Keratinocyte (primary cell): ENCODE data around the gene ACTA2.

Experiments
- CTCF ChIP-seq, 3 experiments: IDR thresholded peaks in 1 of 3; conservative IDR thresholded peaks in 1 of 3; optimal IDR thresholded peaks in 1 of 3; 2 replicates in 2 of 3; 3 replicates in 1 of 3; pipeline versions ENCODE3 to v1.5.1; 2011; ENCODE audit warnings: low read length in 3 of 3, mild to moderate bottlenecking in 3 of 3, moderate library complexity in 2 of 3, control low read depth in 1 of 3, inconsistent platforms in 1 of 3; ENCODE audit not compliant: insufficient read depth in 2 of 3; ENCODE audit errors: extremely low read depth in 1 of 3
- EZH2 ChIP-seq: IDR thresholded peaks from one replicate; pipeline ENCODE4 v1.6.1; 2012; ENCODE audit warnings: inconsistent platforms, mild to moderate bottlenecking, low read length, moderate library complexity

GRCh38 chr10:88991899-88992320, 39.3 kb upstream of the ACTA2 start:
- TF ChIP-seq EZH2 (no peak), CTCF (optimal IDR thresholded peaks at IDR 0.05 in 1 of 3, IDR thresholded peaks at IDR 0.05 in 1 of 3, conservative IDR thresholded peaks at IDR 0.05 in 1 of 3; ENCODE audit: extremely low read depth in 1 of 3, insufficient read depth in 2 of 3, low read length in 3 of 3) (no peak)
